Measurements from ENCODE around the gene WDFY2. TPM values are rescaled to one million over a fixed set of nuclear protein-coding genes. Genes with fewer than 3 reads are reported as not detected.

WDFY2 gene
- total RNA-seq, 1 experiment from 2014 or later = 25.7 TPM

GRCh38 chr13:51607165-51607564 is 22.9 kb downstream of the WDFY2 start (continued):
- TF ChIP-seq STAT6 (CRISPR knock-in tag; conservative IDR thresholded peaks at IDR 0.05; ENCODE audit: low read depth) (no peak), PRRX2 (CRISPR knock-in tag; IDR thresholded peaks at IDR 0.05) (no peak), PRDM15 (CRISPR knock-in tag; IDR thresholded peaks at IDR 0.05) (no peak), IRF2 (CRISPR knock-in tag; IDR thresholded peaks at IDR 0.05; ENCODE audit: borderline replicate concordance, low read depth) (no peak), ZMAT4 (CRISPR knock-in tag; IDR thresholded peaks at IDR 0.05) (no peak), ZNF671 (CRISPR knock-in tag; IDR thresholded peaks at IDR 0.05) (no peak), OVOL2 (CRISPR knock-in tag; IDR thresholded peaks at IDR 0.05; ENCODE audit: borderline replicate concordance) (no peak)

DNA sequence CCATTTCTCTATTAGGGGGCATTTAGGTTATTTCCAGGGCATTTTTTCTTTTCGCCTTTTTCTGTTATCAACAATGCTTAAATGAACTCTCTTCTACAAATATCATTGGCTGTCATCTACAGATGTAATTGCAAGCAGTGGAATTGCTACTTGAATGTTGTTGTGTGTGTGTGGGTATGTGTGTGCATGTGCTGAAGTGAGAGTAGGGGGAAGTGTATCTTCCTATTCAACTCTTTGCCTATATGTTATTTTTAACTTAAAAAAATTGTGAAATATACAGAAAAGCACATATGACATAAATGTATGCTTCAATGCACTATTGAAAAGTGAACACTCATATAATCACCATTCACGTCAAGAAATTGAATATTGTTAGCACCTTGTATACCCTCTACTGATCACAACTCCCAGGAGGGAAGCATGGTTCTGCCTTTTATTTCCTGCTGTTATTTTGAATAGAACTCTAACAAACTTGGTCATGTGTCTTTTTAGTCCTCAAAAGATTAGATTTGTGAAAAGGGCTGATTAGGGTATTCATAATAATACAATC is 24.7 kb downstream of the WDFY2 start:
- Mint-ChIP-seq H3K4me3 (no peak overlapping the region), H3K27ac (no peak overlapping the region; the same call in 1 of the 2 replicates), H3K27me3 (ENCODE audit: low read depth) (no peaks in the 10 kb centered on the region), H3K9me3 (peaks cover 11% of the 10 kb centered on the region), H3K4me1 (peaks cover 41% of the 10 kb centered on the region), H3K36me3 (peaks cover 10% of the 10 kb centered on the region)
- TF ChIP-seq TP53 (CRISPR knock-in tag; IDR thresholded peaks at IDR 0.05) (no peak), HMGA2 (CRISPR knock-in tag; IDR thresholded peaks at IDR 0.05) (no peak), NR2C2 (CRISPR knock-in tag; IDR thresholded peaks at IDR 0.05) (no peak)
- ChIA-PET CTCF (no interaction called here), POLR2A (no interaction called here)
- ATAC-seq = no peak
- no peak for DNase-seq (ENCODE audit: low spot score)

DNA sequence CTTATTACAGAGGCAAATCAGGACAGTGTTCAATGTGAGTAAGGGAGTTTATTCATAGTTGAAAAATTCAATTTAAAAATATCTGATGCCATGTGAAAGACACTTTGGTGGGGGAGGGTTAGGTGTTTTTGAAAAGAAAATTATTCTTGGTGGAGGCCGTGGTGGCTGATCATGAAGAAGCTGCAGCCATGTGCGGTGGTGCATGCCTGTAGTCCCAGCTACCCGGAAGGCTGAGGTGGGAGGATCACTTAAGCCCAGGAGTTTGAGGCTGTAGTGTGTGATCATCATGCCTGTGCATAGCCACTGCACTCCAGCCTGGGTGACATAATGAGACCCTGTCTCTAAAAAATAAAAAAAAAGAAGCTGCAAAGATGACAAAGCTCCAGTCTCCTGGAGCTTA is 28.6 kb downstream of the WDFY2 start:
- Mint-ChIP-seq H3K27ac (no peak overlapping the region), H3K4me3 (no peak overlapping the region), H3K4me1 (peaks cover 50% of the 10 kb centered on the region), H3K9me3 (peaks cover under 1% of the 10 kb centered on the region), H3K36me3 (peaks cover under 1% of the 10 kb centered on the region), H3K27me3 (ENCODE audit: low read depth) (no peaks in the 10 kb centered on the region)
- ChIA-PET CTCF (no interaction called here), POLR2A (no interaction called here)
- no peak for DNase-seq (ENCODE audit: low spot score)
- no peak for ATAC-seq
- TF ChIP-seq ZNF138 (CRISPR knock-in tag; conservative IDR thresholded peaks at IDR 0.05) = no peak
- no peak for TF ChIP-seq NR3C1 (CRISPR knock-in tag; conservative IDR thresholded peaks at IDR 0.05; ENCODE audit: low read depth)
- no peak for TF ChIP-seq ZNF416 (CRISPR knock-in tag; IDR thresholded peaks at IDR 0.05)
- no peak for TF ChIP-seq SMAD4 (CRISPR knock-in tag; IDR thresholded peaks at IDR 0.05)
- no peak for TF ChIP-seq ARID4B (CRISPR knock-in tag; IDR thresholded peaks at IDR 0.05; ENCODE audit: borderline replicate concordance)
- TF ChIP-seq USF1 (CRISPR knock-in tag; IDR thresholded peaks at IDR 0.05) = no peak
- TF ChIP-seq, protein P1, sequence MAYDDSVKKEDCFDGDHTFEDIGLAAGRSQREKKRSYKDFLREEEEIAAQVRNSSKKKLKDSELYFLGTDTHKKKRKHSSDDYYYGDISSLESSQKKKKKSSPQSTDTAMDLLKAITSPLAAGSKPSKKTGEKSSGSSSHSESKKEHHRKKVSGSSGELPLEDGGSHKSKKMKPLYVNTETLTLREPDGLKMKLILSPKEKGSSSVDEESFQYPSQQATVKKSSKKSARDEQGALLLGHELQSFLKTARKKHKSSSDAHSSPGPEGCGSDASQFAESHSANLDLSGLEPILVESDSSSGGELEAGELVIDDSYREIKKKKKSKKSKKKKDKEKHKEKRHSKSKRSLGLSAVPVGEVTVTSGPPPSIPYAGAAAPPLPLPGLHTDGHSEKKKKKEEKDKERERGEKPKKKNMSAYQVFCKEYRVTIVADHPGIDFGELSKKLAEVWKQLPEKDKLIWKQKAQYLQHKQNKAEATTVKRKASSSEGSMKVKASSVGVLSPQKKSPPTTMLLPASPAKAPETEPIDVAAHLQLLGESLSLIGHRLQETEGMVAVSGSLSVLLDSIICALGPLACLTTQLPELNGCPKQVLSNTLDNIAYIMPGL (CRISPR knock-in tag; IDR thresholded peaks at IDR 0.05) = no peak
- TF ChIP-seq GTF2I (CRISPR knock-in tag; conservative IDR thresholded peaks at IDR 0.05) = no peak
- TF ChIP-seq MXD4 (CRISPR knock-in tag; IDR thresholded peaks at IDR 0.05; ENCODE audit: borderline replicate concordance) = no peak
- no peak for TF ChIP-seq NFE2L1 (CRISPR knock-in tag; IDR thresholded peaks at IDR 0.05)
- no peak for TF ChIP-seq ZNF671 (CRISPR knock-in tag; IDR thresholded peaks at IDR 0.05)
- TF ChIP-seq SMAD3 (CRISPR knock-in tag; IDR thresholded peaks at IDR 0.05; ENCODE audit: borderline replicate concordance) = no peak

Measured in WTC11 (cell line).